Activated T-cell treated with anti-CD3 and anti-CD28 coated beads, Interleukin-2, amount 50 U/mL, for 48 hours (primary cell): ENCODE measurements around the gene PCYT2.
"Not testable (repeated sequence)": the region's sequence is repeated elsewhere in the genome, so short reads cannot be mapped to it uniquely, and the experiment has no call there.

Experiments used
- DNase-seq, 2 experiments: peaks; one replicate each; pipeline ENCODE4 v3.0.0-alpha.2; 2020

The PCYT2 gene

GRCh38 chr17:81911277-81911961 is at the start of gene PCYT2:
TSS of gene PCYT2 (minus strand) at chr17:81911399. CDS start at chr17:81911355, 44 bp downstream.
- peak; percentile 93 to 95 for DNase-seq

- DNase-seq: no peak
These were observed 49.1 kb upstream of the PCYT2 start for GRCh38 chr17:81960130-81960958.

- peak; percentile 85 to 87 for DNase-seq
These were observed 48.3 kb upstream of the PCYT2 start for GRCh38 chr17:81959362-81960129.

GRCh38 chr17:81958633-81959342 is 47.6 kb upstream of the PCYT2 start:
- no peak for DNase-seq

GRCh38 chr17:81957691-81958432 is 46.7 kb upstream of the PCYT2 start:
- DNase-seq: no peak

- DNase-seq: no peak
These were observed 45.7 kb upstream of the PCYT2 start for GRCh38 chr17:81956607-81957589.

GRCh38 chr17:81955756-81956544 is 44.8 kb upstream of the PCYT2 start:
- no peak for DNase-seq

- DNase-seq: no peak
These were observed 44.0 kb upstream of the PCYT2 start for GRCh38 chr17:81955058-81955681.

GRCh38 chr17:81954131-81955057 is 43.2 kb upstream of the PCYT2 start:
- DNase-seq: no peak

- DNase-seq: not testable (repeated sequence)
These were observed 42.2 kb upstream of the PCYT2 start for GRCh38 chr17:81953443-81953842.

GRCh38 chr17:81952792-81953228 is 41.6 kb upstream of the PCYT2 start:
- no peak for DNase-seq

- no peak for DNase-seq
These were observed 40.8 kb upstream of the PCYT2 start for GRCh38 chr17:81951785-81952684.

- DNase-seq: no peak
These were observed 39.3 kb upstream of the PCYT2 start for GRCh38 chr17:81950501-81950900.

GRCh38 chr17:81948635-81949378 is 37.6 kb upstream of the PCYT2 start:
- DNase-seq: no peak

- no peak for DNase-seq
These were observed 36.0 kb upstream of the PCYT2 start, which contains the start of gene MYADML2 for GRCh38 chr17:81947189-81947588. TSS of gene MYADML2 (minus strand) at chr17:81947233. CDS start at chr17:81941741, 5,492 bp downstream.

- no peak for DNase-seq
These were observed 33.7 kb upstream of the PCYT2 start for GRCh38 chr17:81944858-81945257.
